ENCODE measurements around the gene SRP72. TPM values are rescaled to one million over a fixed set of nuclear protein-coding genes. Genes with fewer than 3 reads are reported as not detected.

SRP72 gene
- polyA plus RNA-seq (2011; rRNA removed) (114 and 135 TPM in 2 replicates), polyA plus RNA-seq (2017; fragmentation: RNase III; extraction: RNeasy Plus Mini Kit Qiagen cat#74134 plus additional on column Dnase treatment) (70.1 to 73.3 TPM (median 71.6 TPM) in 3 replicates), polyA minus RNA-seq (2011; rRNA and poly(A)+ RNA removed) (79.9 and 97.2 TPM in 2 replicates)
- 23.0 and 24.2 TPM in 2 replicates for polyA plus RNA-seq (2012; cell fraction: cytosol; rRNA removed)
- 19.9 and 39.4 TPM in 2 replicates for polyA plus RNA-seq (2012; cell fraction: nucleus; rRNA removed)

DNA sequence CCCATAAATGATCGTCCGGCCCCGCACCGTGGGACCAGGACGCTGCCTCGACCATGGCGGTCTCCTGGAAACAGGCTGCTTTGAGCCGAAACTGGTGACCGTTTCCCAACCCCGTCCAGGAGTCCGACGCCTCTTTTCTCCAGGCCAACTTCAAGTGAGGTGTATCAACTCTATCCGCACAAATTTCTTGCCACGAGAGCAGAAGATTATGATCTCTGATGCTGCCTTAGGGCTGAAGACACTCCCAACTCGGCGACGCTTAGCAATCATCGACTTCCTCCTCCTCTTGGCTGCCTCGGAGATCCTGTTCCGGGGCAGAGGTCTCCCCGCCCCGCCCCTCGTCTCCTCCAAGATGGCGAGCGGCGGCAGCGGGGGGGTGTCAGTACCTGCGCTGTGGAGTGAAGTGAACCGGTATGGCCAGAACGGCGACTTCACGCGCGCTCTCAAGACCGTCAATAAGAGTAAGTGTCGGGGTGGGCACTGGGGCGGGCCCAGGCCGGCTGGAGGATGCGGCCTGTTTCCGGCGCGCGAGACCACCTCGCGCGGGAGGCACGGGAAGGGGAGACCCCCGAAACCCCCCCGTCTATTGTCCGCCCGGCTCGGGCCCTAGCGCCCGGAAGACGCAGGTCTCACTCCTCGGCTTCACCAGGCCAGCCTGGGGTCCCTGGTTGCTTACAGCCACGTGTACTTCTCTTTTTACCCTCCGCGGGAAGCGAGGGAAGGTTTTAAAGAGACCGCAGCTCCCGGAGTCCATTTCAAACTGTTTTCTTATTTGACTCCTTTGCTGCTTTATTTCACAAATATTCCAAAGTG is at the start of gene SRP72:
SRP72 (plus strand) TSS at position 334 of the 813 bp plus-strand sequence; CDS start at position 353, 19 bp downstream.
- no peak for FAIRE-seq
- peak; percentile 91 to 94 for ATAC-seq
- H3K4me1 ChIP-seq, result peaks cover 27% of the 10 kb centered on the region; the same call in 2 of the 3 replicates
- H3K4me2 ChIP-seq, result peak within 1 kb of the TSS; percentile 88
- under 1% methylated on average over 22 of the region's 62 CpGs for WGBS (ENCODE audit: missing lambda C conversion rate)
- DNase-seq (ENCODE audit: low read depth in 1 of 2, low spot score in 1 of 2), result peak; percentile 68 to 84
- POLR2A ChIA-PET, result interaction anchor here (0.8 to 3.7 kb wide), 7 partner anchors 9 to 333 kb away, joined by 3 to 33 read pairs (median 6); partner anchors contain the start of genes AASDH, PAICS and PPAT
- H3K4me3 ChIP-seq, result peak within 1 kb of the TSS; percentile 98
- peak within 1 kb of the TSS; percentile 98 to 100 for H3K27ac ChIP-seq
- CTCF ChIA-PET, result no interaction called here
- peak; percentile 42; the same call in 1 of the 2 replicates for TF ChIP-seq GATA3 (IDR thresholded peaks at IDR 0.05; ENCODE audit: borderline replicate concordance)
- TF ChIP-seq, protein P1, sequence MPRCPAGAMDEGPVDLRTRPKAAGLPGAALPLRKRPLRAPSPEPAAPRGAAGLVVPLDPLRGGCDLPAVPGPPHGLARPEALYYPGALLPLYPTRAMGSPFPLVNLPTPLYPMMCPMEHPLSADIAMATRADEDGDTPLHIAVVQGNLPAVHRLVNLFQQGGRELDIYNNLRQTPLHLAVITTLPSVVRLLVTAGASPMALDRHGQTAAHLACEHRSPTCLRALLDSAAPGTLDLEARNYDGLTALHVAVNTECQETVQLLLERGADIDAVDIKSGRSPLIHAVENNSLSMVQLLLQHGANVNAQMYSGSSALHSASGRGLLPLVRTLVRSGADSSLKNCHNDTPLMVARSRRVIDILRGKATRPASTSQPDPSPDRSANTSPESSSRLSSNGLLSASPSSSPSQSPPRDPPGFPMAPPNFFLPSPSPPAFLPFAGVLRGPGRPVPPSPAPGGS (IDR thresholded peaks at IDR 0.05), result peak; percentile 71; the same call in 2 of the 3 replicates
- TF ChIP-seq, protein P2, sequence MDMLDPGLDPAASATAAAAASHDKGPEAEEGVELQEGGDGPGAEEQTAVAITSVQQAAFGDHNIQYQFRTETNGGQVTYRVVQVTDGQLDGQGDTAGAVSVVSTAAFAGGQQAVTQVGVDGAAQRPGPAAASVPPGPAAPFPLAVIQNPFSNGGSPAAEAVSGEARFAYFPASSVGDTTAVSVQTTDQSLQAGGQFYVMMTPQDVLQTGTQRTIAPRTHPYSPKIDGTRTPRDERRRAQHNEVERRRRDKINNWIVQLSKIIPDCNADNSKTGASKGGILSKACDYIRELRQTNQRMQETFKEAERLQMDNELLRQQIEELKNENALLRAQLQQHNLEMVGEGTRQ (IDR thresholded peaks at IDR 0.05), result no peak
- no peak for TF ChIP-seq ZFP36 (IDR thresholded peaks at IDR 0.05; ENCODE audit: borderline replicate concordance, partially characterized antibody)
- peak; percentile 71 for TF ChIP-seq POLR2A (IDR thresholded peaks at IDR 0.05; ENCODE audit: low read length)
- TF ChIP-seq PBX3 (IDR thresholded peaks at IDR 0.05), result no peak
- peak; percentile 66; the same call in 1 of the 2 replicates for TF ChIP-seq PHF8 (IDR thresholded peaks at IDR 0.05; ENCODE audit: borderline replicate concordance, low read depth)
- no peak for TF ChIP-seq ZNF302 (CRISPR knock-in tag; IDR thresholded peaks at IDR 0.05)
- no peak for TF ChIP-seq CBX8 (IDR thresholded peaks at IDR 0.05)
- TF ChIP-seq MYC (IDR thresholded peaks at IDR 0.05; ENCODE audit: borderline replicate concordance, low read length), result peak; percentile 31; the same call in 1 of the 2 replicates
- TF ChIP-seq CTCF (IDR thresholded peaks at IDR 0.05), result no peak
- no peak for TF ChIP-seq HOXA7 (CRISPR knock-in tag; IDR thresholded peaks at IDR 0.05)
- peak; percentile 23 to 71; a peak in 2 of 5 replicates for TF ChIP-seq JUN (IDR thresholded peaks at IDR 0.05)
- TF ChIP-seq JUNB (IDR thresholded peaks at IDR 0.05), result no peak
- no peaks in the 10 kb centered on the region for H3K9me3 ChIP-seq

- FAIRE-seq (no peak), ATAC-seq (no peak)
- CTCF ChIA-PET, result interaction anchor here (1.0 to 4.3 kb wide), 5 partner anchors 9 to 415 kb away, joined by 3 to 25 read pairs (median 6); partner anchors contain the start of genes PAICS and PPAT
Observed at GRCh38 chr4:56424176-56424575, 43.2 kb upstream of the SRP72 start.

More at GRCh38 chr4:56424176-56424575, 43.2 kb upstream of the SRP72 start:
- no peaks in the 10 kb centered on the region; the same call in 2 of the 3 replicates for H3K4me1 ChIP-seq
- H3K9me3 ChIP-seq, result no peaks in the 10 kb centered on the region
- no peak overlapping the region for H3K4me3 ChIP-seq
- no peak overlapping the region for H3K4me2 ChIP-seq
- TF ChIP-seq SMC3 (IDR thresholded peaks at IDR 0.05), result no peak
- no peak for TF ChIP-seq TP53 (CRISPR knock-in tag; IDR thresholded peaks at IDR 0.05)
- TF ChIP-seq FOSB (CRISPR knock-in tag; IDR thresholded peaks at IDR 0.05), result no peak
- TF ChIP-seq SREBF2 (IDR thresholded peaks at IDR 0.05), result no peak
- TF ChIP-seq ESRRA (IDR thresholded peaks at IDR 0.05; ENCODE audit: borderline replicate concordance, low read length), result no peak
- TF ChIP-seq ZFP36 (IDR thresholded peaks at IDR 0.05; ENCODE audit: borderline replicate concordance, partially characterized antibody), result no peak
- TF ChIP-seq PHF8 (IDR thresholded peaks at IDR 0.05; ENCODE audit: borderline replicate concordance, low read depth), result no peak
- no peak for TF ChIP-seq HOXA7 (CRISPR knock-in tag; IDR thresholded peaks at IDR 0.05)
- 94% methylated on average over 3 of the region's 5 CpGs for WGBS (ENCODE audit: missing lambda C conversion rate)
- POLR2A ChIA-PET, result interaction anchor here (2.2 kb wide), 1 partner anchor 11 kb away, joined by 12 read pairs; the partner anchor contains the start of genes PAICS and PPAT
- H3K27ac ChIP-seq, result no peak overlapping the region
- no peak for DNase-seq (ENCODE audit: low read depth in 1 of 2, low spot score in 1 of 2)

All from A549 (cell line).